GM12878 (cell line): ENCODE results near the gene MAMLD1. TPM values are rescaled to one million over a fixed set of nuclear protein-coding genes. Genes with fewer than 3 reads are reported as not detected.

Source experiments
- ATAC-seq: fragments of 200-7000 bp; cut with Tn5 transposase; 3 replicates; pipeline ENCODE4 v1.9.1; 2020; ENCODE audit warnings: mild to moderate bottlenecking, moderate library complexity
- BruUV-seq: library from RNA; stranded (reverse); fragments of 400-500 nt; replicated peaks from 2 replicates; lab custom pipeline; 2021; lab: Mats Ljungman, UMichigan
- CTCF ChIA-PET: fragments of 300-600 bp; sonication (Branson Sonifier 250); formaldehyde crosslinking; extraction: SDS; loops from one replicate; lab custom pipeline; 2021; ENCODE audit warnings: inconsistent platforms; lab: Yijun Ruan, JAX
- POLR2A ChIA-PET: fragments of 350-600 bp; formaldehyde crosslinking; extraction: SDS; loops from one replicate; lab custom pipeline; 2021; ENCODE audit warnings: inconsistent platforms; lab: Charles Lee
- RAD21 ChIA-PET: fragments of 300-600 bp; sonication (Branson Sonifier 250); formaldehyde crosslinking; loops from one replicate; lab custom pipeline; 2023; ENCODE audit warnings: antibody characterized with exemption; ENCODE audit not compliant: unreplicated experiment; lab: Charles Lee
- SMC1A ChIA-PET: fragments of 300-600 bp; sonication (Branson Sonifier 250); formaldehyde crosslinking; loops from one replicate; lab custom pipeline; 2023; ENCODE audit not compliant: unreplicated experiment, uncharacterized antibody; lab: Charles Lee
- DNase-seq: peaks from one replicate; pipeline ENCODE4 v3.0.0-alpha.2; 2011; ENCODE audit warnings: low read depth, low spot score
- FAIRE-seq: peaks from 3 replicates; lab custom pipeline; 2011; peaks lifted over from hg19 to GRCh38; lab: Jason Lieb, UNC
- H2AFZ ChIP-seq: 2 replicates; pipeline ENCODE4 v1.6.0; 2011; ENCODE audit warnings: low read depth, low read length, control low read depth; ENCODE audit not compliant: control insufficient read depth
- H3K27ac ChIP-seq: 2 replicates; pipeline ENCODE4 v1.5.1; 2011; ENCODE audit warnings: control low read depth; ENCODE audit not compliant: control insufficient read depth, insufficient read depth
- H3K27me3 ChIP-seq, 2 experiments: replicated peaks in 1 of 2; 2 replicates each; pipeline versions ENCODE4 v1.6.0 to v1.6.1; 2011; ENCODE audit warnings: low read length in 1 of 2; ENCODE audit not compliant: control insufficient read depth in 2 of 2, insufficient read depth in 2 of 2
- H3K36me3 ChIP-seq, 2 experiments: 2 replicates each; pipeline ENCODE4 v1.5.1; 2011; ENCODE audit warnings: low read length in 1 of 2; ENCODE audit not compliant: control insufficient read depth in 2 of 2, insufficient read depth in 2 of 2
- H3K4me1 ChIP-seq: 2 replicates; pipeline ENCODE4 v1.6.1; 2011; ENCODE audit warnings: mild to moderate bottlenecking, low read length, moderate library complexity, mixed read lengths; ENCODE audit not compliant: control insufficient read depth, insufficient read depth
- H3K4me2 ChIP-seq: 2 replicates; pipeline ENCODE4 v1.6.0; 2011; ENCODE audit warnings: control low read depth; ENCODE audit not compliant: control insufficient read depth, insufficient read depth
- H3K4me3 ChIP-seq: fragments of 200-600 bp; sonication (generic); 2 replicates; pipeline ENCODE4 v1.5.1; 2016
- H3K79me2 ChIP-seq: 2 replicates; pipeline ENCODE4 v1.6.0; 2011; ENCODE audit warnings: low read length; ENCODE audit not compliant: control insufficient read depth, insufficient read depth
- H3K9ac ChIP-seq: 2 replicates; pipeline ENCODE4 v1.8.0; 2011; ENCODE audit warnings: low read length, control low read depth, mixed read lengths; ENCODE audit not compliant: control insufficient read depth, insufficient read depth
- H3K9me3 ChIP-seq: replicated peaks from 3 replicates; pipeline ENCODE4 v1.5.1; 2011; ENCODE audit warnings: mild to moderate bottlenecking, low read length; ENCODE audit not compliant: control insufficient read depth, insufficient read depth
- H4K20me1 ChIP-seq: 2 replicates; pipeline ENCODE4 v1.6.0; 2011; ENCODE audit not compliant: control insufficient read depth, insufficient read depth
- FOS ChIP-seq: IDR thresholded peaks from 3 replicates; pipeline ENCODE4 v1.6.1; 2011; ENCODE audit warnings: borderline replicate concordance; ENCODE audit not compliant: insufficient read length; ENCODE audit errors: extremely low read depth
- HCFC1 ChIP-seq: fragments of 150-350 bp; IDR thresholded peaks from 2 replicates; pipeline ENCODE4 v1.6.1; 2014; ENCODE audit warnings: low read length
- NBN ChIP-seq: fragments of 450-650 bp; IDR thresholded peaks from 2 replicates; pipeline ENCODE4 v1.6.1; 2016
- RBBP5 ChIP-seq: fragments of 200-600 bp; sonication (generic); conservative IDR thresholded peaks from 2 replicates; pipeline ENCODE4 v1.6.1; 2016
- RCOR1 ChIP-seq: conservative IDR thresholded peaks from 2 replicates; pipeline ENCODE4 v1.6.1; 2012; ENCODE audit warnings: low read depth, low read length, improper control_type of control experiment
- SMC3 ChIP-seq: IDR thresholded peaks from 2 replicates; pipeline ENCODE4 v1.6.1; 2011; ENCODE audit warnings: low read length, improper control_type of control experiment, borderline replicate concordance
- SPI1 ChIP-seq: IDR thresholded peaks from 2 replicates; pipeline ENCODE4 v1.6.1; 2011; ENCODE audit warnings: low read depth, mild to moderate bottlenecking, low read length, moderate library complexity, borderline replicate concordance; ENCODE audit not compliant: insufficient read depth
- SREBF1 ChIP-seq: IDR thresholded peaks from 2 replicates; pipeline ENCODE4 v1.6.1; 2012; ENCODE audit warnings: mild to moderate bottlenecking, low read length
- STAT3 ChIP-seq: IDR thresholded peaks from 2 replicates; pipeline ENCODE4 v1.6.1; 2011; ENCODE audit warnings: low read depth, low read length, improper control_type of control experiment
- SUPT20H ChIP-seq: IDR thresholded peaks from 2 replicates; pipeline ENCODE4 v1.6.1; 2011; ENCODE audit warnings: low read depth, mild to moderate bottlenecking, low read length, moderate library complexity, borderline replicate concordance; ENCODE audit not compliant: control insufficient read depth
- WRNIP1 ChIP-seq: IDR thresholded peaks from 2 replicates; pipeline ENCODE4 v1.6.1; 2011; ENCODE audit warnings: low read depth, low read length, improper control_type of control experiment, borderline replicate concordance
- ZNF207 ChIP-seq: fragments of 450-650 bp; IDR thresholded peaks from 2 replicates; pipeline ENCODE4 v1.6.1; 2014; ENCODE audit warnings: antibody characterized with exemption, mild to moderate bottlenecking, borderline replicate concordance
- WGBS: methylation state at CpG from one replicate; pipeline ENCODE4 v1.1.6; 2016; ENCODE audit warnings: low lambda C conversion rate; ENCODE audit not compliant: insufficient replicate concordance, insufficient coverage; ENCODE audit errors: missing lambda C conversion rate; 5-methylcytosine and 5-hydroxymethylcytosine counted together
- in situ Hi-C: fragments of 300-500 bp; cut with MboI; formaldehyde crosslinking; loops from 9 replicates; pipeline ENCODE4 v1.14.3; 2018; ENCODE audit warnings: mixed read lengths
- intact Hi-C: fragments of 100-400 bp; cut with micrococcal nuclease; formaldehyde crosslinking; loops from one replicate; pipeline ENCODE4 v1.14.2; 2022; ENCODE audit not compliant: unreplicated experiment
- polyA plus RNA-seq, 11 experiments: library from polyadenylated mRNA; depleted of rRNA in 4 of 11; unstranded in 6 of 11; stranded (reverse) in 5 of 11; fragments of >200 nt; fragmentation: Nextera tagmentation in 4 of 11; fragmentation: Illumina TruSeq in 1 of 11; extraction: Ambion mirVana in 4 of 11; extraction: Trizol in 1 of 11; gene quantifications; 1 replicate in 1 of 11; 2 replicates in 10 of 11; pipeline versions ENCODE4 v1.2.1 to v1.2.3, GENCODE V29; 2011 to 2016; ENCODE audit warnings: inconsistent platforms in 2 of 11, missing spikeins in 2 of 11, low read depth in 1 of 11
- total RNA-seq, 4 experiments: library from RNA; depleted of rRNA in 3 of 4; stranded (reverse); fragments of >200 nt in 3 of 4; fragmentation: Illumina TruSeq in 1 of 4; extraction: Trizol in 1 of 4; gene quantifications; 2 replicates each; pipeline versions ENCODE4 v1.2.1 to v1.2.3, GENCODE V29; 2013 to 2021
- TF ChIP-seq, protein P1 (sequence below): IDR thresholded peaks from 2 replicates; pipeline ENCODE4 v1.6.1; 2011; ENCODE audit warnings: low read depth, low read length, improper control_type of control experiment, borderline replicate concordance
- TF ChIP-seq, protein P2 (sequence below): IDR thresholded peaks from 2 replicates; pipeline ENCODE4 v1.6.1; 2011; ENCODE audit warnings: borderline replicate concordance, low read depth, mild to moderate bottlenecking, moderate library complexity, mixed read lengths, low read length; ENCODE audit not compliant: insufficient read depth; ENCODE audit errors: extremely low read length

MAMLD1 gene
- total and polyA plus RNA-seq, 10 of the 15 experiments (the other 5 are each of a cell fraction or from before 2014, with no cell fraction given): 0.03 to 0.05 TPM; not detected in 8

DNA sequence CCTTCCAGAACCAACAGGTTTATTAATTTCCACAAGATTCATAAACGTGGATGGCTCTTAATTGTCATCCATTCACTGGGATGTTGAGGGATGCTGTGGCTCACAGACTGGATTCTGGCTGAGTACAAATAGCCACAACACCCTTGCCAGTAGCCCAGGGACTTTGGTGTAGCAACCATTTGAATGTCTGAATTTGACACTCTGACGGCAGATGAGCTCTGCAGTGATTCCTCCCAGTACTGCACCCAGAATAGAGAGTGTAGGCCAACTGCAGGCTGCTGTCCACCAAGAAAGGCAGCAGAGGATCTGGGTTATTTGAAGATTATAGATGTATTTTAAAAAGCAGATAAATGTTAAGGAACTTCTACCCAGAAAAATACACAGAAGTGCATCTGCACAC, 15.6 kb upstream of the MAMLD1 start:
- H3K9me3 ChIP-seq: no peaks in the 10 kb centered on the region; the same call in 2 of the 3 replicates
- ATAC-seq (no peak), DNase-seq (no peak), FAIRE-seq (no peak)
- TF ChIP-seq NBN (no peak), RCOR1 (no peak), HCFC1 (no peak), STAT3 (no peak), SREBF1 (no peak), SPI1 (no peak), ZNF207 (no peak), SUPT20H (no peak), SMC3 (no peak), RBBP5 (no peak), FOS (no peak), WRNIP1 (no peak)
- TF ChIP-seq, protein P1, sequence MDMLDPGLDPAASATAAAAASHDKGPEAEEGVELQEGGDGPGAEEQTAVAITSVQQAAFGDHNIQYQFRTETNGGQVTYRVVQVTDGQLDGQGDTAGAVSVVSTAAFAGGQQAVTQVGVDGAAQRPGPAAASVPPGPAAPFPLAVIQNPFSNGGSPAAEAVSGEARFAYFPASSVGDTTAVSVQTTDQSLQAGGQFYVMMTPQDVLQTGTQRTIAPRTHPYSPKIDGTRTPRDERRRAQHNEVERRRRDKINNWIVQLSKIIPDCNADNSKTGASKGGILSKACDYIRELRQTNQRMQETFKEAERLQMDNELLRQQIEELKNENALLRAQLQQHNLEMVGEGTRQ: no peak
- TF ChIP-seq, protein P2, sequence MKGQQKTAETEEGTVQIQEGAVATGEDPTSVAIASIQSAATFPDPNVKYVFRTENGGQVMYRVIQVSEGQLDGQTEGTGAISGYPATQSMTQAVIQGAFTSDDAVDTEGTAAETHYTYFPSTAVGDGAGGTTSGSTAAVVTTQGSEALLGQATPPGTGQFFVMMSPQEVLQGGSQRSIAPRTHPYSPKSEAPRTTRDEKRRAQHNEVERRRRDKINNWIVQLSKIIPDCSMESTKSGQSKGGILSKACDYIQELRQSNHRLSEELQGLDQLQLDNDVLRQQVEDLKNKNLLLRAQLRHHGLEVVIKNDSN: no peak
- H3K79me2 ChIP-seq: no peaks in the 10 kb centered on the region
- ChIA-PET CTCF (no interaction called here), RAD21 (no interaction called here), SMC1A (no interaction called here), POLR2A (no interaction called here)
- H4K20me1 ChIP-seq: no peaks in the 10 kb centered on the region
- 0 out of 4 replicates have a peak, but pooled peaks cover 0 to 3% of the 10 kb centered on the region in 2 experiments for H3K27me3 ChIP-seq
- intact Hi-C loops: no loop called here
- BruUV-seq: no TSS peak
- WGBS: 45% methylated on average over 2 of the region's 2 CpGs
- no peaks in the 10 kb centered on the region for H3K36me3 ChIP-seq
- no peak overlapping the region for H3K9ac ChIP-seq
- H3K4me2 ChIP-seq: no peak overlapping the region
- no peak overlapping the region for H2AFZ ChIP-seq
- no peak overlapping the region for H3K27ac ChIP-seq
- no peaks in the 10 kb centered on the region for H3K4me1 ChIP-seq
- in situ Hi-C loops: no loop called here
- H3K4me3 ChIP-seq: no peak overlapping the region
